HL-60 (cell line): ENCODE data around the gene PPP1R9A.

Experiments used
- GABPA ChIP-seq: IDR thresholded peaks from 2 replicates; pipeline ENCODE4 v1.6.1; 2012; ENCODE audit warnings: low read depth
- POLR2AphosphoS5 ChIP-seq: IDR thresholded peaks from 2 replicates; pipeline ENCODE4 v1.6.1; 2012; ENCODE audit warnings: low read depth
- SPI1 ChIP-seq: IDR thresholded peaks from 2 replicates; pipeline ENCODE4 v1.6.1; 2012; ENCODE audit warnings: low read depth, mild to moderate bottlenecking, borderline replicate concordance
- TF ChIP-seq, protein P1 (sequence below): IDR thresholded peaks from one replicate; pipeline ENCODE4 v1.5.1; 2011; ENCODE audit warnings: low read length, control low read depth, inconsistent platforms; ENCODE audit not compliant: insufficient read depth
- TF ChIP-seq, protein P2 (sequence below): IDR thresholded peaks from 2 replicates; pipeline ENCODE4 v1.6.1; 2012; ENCODE audit warnings: low read depth; ENCODE audit not compliant: insufficient replicate concordance

DNA sequence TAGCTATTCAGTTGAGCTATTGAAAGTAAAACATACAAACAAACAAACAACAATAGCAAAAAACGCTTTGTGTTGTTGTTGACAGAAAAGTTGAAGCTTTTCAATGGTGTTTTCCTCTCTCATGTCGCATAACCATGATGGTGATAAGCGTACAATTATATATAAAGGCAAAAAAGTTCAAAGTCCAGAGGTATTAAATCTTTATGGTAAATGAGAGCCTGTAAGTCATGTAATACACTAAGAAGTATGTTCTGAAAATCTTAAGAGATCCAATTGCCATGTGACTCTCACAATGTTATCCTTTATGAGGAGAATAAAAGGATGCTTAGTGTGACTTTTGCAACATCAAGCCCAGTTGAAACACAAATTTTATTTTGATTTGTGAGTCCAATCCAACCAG lies 93.9 kb downstream of the PPP1R9A start:
- TF ChIP-seq, protein P1, sequence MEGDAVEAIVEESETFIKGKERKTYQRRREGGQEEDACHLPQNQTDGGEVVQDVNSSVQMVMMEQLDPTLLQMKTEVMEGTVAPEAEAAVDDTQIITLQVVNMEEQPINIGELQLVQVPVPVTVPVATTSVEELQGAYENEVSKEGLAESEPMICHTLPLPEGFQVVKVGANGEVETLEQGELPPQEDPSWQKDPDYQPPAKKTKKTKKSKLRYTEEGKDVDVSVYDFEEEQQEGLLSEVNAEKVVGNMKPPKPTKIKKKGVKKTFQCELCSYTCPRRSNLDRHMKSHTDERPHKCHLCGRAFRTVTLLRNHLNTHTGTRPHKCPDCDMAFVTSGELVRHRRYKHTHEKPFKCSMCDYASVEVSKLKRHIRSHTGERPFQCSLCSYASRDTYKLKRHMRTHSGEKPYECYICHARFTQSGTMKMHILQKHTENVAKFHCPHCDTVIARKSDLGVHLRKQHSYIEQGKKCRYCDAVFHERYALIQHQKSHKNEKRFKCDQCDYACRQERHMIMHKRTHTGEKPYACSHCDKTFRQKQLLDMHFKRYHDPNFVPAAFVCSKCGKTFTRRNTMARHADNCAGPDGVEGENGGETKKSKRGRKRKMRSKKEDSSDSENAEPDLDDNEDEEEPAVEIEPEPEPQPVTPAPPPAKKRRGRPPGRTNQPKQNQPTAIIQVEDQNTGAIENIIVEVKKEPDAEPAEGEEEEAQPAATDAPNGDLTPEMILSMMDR, result no peak
- TF ChIP-seq POLR2AphosphoS5 (no peak), GABPA (no peak), SPI1 (no peak)
- TF ChIP-seq, protein P2, sequence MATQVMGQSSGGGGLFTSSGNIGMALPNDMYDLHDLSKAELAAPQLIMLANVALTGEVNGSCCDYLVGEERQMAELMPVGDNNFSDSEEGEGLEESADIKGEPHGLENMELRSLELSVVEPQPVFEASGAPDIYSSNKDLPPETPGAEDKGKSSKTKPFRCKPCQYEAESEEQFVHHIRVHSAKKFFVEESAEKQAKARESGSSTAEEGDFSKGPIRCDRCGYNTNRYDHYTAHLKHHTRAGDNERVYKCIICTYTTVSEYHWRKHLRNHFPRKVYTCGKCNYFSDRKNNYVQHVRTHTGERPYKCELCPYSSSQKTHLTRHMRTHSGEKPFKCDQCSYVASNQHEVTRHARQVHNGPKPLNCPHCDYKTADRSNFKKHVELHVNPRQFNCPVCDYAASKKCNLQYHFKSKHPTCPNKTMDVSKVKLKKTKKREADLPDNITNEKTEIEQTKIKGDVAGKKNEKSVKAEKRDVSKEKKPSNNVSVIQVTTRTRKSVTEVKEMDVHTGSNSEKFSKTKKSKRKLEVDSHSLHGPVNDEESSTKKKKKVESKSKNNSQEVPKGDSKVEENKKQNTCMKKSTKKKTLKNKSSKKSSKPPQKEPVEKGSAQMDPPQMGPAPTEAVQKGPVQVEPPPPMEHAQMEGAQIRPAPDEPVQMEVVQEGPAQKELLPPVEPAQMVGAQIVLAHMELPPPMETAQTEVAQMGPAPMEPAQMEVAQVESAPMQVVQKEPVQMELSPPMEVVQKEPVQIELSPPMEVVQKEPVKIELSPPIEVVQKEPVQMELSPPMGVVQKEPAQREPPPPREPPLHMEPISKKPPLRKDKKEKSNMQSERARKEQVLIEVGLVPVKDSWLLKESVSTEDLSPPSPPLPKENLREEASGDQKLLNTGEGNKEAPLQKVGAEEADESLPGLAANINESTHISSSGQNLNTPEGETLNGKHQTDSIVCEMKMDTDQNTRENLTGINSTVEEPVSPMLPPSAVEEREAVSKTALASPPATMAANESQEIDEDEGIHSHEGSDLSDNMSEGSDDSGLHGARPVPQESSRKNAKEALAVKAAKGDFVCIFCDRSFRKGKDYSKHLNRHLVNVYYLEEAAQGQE, result no peak
